ENCODE data around the gene EHHADH. TPM values are rescaled to one million over a fixed set of nuclear protein-coding genes. Genes with fewer than 3 reads are reported as not detected.

EHHADH gene
- total RNA-seq, 1 donor: 6.5 TPM

DNA sequence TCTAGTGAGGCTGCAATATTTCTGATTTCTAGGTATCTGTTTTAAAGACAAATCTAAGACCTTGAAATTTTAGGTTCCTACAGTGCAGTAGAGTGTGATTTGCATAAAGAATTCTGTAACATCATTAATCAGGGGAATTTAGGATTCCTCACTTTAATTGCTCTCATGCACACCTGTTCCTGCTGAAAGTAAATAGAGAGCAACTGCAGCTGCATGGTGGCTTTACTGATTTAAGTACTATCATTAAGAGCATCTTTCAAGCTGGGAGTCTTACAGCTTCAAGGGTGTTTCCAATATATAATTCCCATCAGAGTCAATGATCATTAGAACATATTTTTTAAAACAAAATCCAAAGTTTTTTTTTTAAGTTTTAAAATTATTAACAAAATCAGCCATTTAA, 65.0 kb downstream of the EHHADH start:
- DNase-seq (ENCODE audit: low read depth): no peak
- H3K4me3 ChIP-seq (ENCODE audit: low read depth, low read length): no peak overlapping the region
- TF ChIP-seq, protein P1, sequence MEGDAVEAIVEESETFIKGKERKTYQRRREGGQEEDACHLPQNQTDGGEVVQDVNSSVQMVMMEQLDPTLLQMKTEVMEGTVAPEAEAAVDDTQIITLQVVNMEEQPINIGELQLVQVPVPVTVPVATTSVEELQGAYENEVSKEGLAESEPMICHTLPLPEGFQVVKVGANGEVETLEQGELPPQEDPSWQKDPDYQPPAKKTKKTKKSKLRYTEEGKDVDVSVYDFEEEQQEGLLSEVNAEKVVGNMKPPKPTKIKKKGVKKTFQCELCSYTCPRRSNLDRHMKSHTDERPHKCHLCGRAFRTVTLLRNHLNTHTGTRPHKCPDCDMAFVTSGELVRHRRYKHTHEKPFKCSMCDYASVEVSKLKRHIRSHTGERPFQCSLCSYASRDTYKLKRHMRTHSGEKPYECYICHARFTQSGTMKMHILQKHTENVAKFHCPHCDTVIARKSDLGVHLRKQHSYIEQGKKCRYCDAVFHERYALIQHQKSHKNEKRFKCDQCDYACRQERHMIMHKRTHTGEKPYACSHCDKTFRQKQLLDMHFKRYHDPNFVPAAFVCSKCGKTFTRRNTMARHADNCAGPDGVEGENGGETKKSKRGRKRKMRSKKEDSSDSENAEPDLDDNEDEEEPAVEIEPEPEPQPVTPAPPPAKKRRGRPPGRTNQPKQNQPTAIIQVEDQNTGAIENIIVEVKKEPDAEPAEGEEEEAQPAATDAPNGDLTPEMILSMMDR (IDR thresholded peaks at IDR 0.05; ENCODE audit: insufficient read depth, low read depth, low read length): no peak

DNA sequence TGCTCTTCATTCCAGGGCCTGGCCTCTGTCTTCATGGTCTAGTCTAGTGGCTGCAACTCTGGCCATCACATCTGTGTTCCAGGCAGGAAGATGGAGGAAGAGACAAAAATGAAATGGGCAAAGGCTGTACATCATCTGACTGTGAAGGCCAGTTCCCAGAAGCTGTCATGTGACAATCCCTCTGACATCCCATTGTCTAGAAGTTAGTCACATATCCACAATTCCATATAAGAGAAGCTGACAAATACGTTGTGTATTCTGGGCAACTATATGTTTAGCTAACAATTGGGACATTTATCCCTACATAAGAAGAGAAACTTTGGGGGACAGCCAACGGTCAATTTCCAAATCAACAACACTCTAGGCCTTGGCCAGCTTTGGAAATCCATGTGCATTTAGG, 66.5 kb downstream of the EHHADH start:
- TF ChIP-seq, protein P1 (IDR thresholded peaks at IDR 0.05; ENCODE audit: insufficient read depth, low read depth, low read length): no peak
- DNase-seq (ENCODE audit: low read depth): no peak
- no peak overlapping the region for H3K4me3 ChIP-seq (ENCODE audit: low read depth, low read length)

DNA sequence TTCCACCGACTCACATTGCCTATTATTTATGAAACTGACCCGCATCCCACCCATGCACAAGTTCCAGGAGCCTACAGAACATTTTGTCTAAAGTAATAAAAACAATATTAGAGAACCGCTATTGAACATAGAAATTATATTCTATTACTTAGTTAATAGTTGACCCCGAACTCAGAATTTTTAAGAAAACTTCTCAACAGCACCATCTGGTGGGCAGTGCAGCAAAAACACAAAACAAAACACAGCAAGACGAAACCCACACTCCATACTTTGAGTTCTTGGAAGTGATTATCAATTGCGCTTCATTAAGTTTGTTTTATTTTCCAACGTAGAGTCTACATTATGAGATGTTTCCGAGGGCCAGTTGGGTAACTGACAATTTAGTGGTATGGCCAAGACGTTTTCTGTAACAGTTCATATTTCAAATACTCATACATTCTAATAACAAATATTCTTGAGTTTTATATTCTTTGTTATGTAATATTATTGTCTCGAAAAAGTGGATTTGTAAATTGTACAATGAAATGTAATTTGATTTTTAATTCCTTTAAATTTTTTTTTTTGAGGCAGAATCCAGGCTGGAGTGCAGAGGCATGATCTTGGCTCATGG, 77.0 kb downstream of the EHHADH start:
- TF ChIP-seq, protein P1 (IDR thresholded peaks at IDR 0.05; ENCODE audit: insufficient read depth, low read depth, low read length): peak; percentile 70
- DNase-seq (ENCODE audit: low read depth): peak; percentile 53

DNA sequence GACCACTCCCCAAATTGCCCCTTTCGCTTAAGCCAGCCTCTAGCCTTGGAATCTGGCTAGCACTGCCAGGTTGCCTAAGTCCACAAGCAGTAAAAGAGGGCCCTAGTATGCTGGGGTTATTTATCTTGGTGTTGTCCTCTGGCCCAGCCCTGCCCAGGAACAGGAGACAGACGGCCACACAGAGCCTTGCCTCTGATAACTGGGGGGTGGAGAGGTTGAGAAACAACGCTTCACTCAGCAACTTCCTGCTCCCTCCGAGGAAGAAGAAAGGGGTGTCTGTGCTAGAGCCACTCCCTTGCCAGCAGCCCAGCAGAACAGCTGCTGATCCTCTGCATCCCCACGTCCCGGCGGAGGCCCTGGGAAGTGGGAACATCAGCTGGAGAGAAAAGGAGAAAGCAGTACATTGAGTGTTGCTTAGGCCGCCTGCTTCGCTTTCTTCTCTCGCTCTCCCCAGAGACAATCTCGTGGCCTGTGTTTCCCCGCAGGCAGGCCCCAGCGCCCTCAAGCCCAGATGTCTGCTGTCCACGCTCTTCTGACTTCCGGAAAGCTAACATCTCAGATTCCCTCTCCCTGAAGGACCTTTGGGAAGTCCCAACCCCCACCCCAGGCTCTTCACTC, 78.4 kb downstream of the EHHADH start:
- TF ChIP-seq, protein P1 (IDR thresholded peaks at IDR 0.05; ENCODE audit: insufficient read depth, low read depth, low read length): no peak
- peak; percentile 62 for DNase-seq (ENCODE audit: low read depth)
- H3K4me3 ChIP-seq (ENCODE audit: low read depth, low read length): no peak overlapping the region

More for the DNA sequence above, 77.0 kb downstream of the EHHADH start:
- no peak overlapping the region for H3K4me3 ChIP-seq (ENCODE audit: low read depth, low read length)

GRCh38 chr3:185172086-185173049, 81.5 kb downstream of the EHHADH start:
- H3K4me3 ChIP-seq (ENCODE audit: low read depth, low read length): no peak overlapping the region
- TF ChIP-seq, protein P1 (IDR thresholded peaks at IDR 0.05; ENCODE audit: insufficient read depth, low read depth, low read length): no peak

GRCh38 chr3:185164428-185165217, 89.2 kb downstream of the EHHADH start:
- no peak for DNase-seq (ENCODE audit: low read depth)
- H3K4me3 ChIP-seq (ENCODE audit: low read depth, low read length): no peak overlapping the region
- TF ChIP-seq, protein P1 (IDR thresholded peaks at IDR 0.05; ENCODE audit: insufficient read depth, low read depth, low read length): no peak

More at GRCh38 chr3:185172086-185173049, 81.5 kb downstream of the EHHADH start:
- no peak for DNase-seq (ENCODE audit: low read depth)
